Measurements from ENCODE around the gene OPTC. TPM values are rescaled to one million over a fixed set of nuclear protein-coding genes. Genes with fewer than 3 reads are reported as not detected.

Gene OPTC
- total and polyA plus RNA-seq, 12 donors: 0.07 TPM; not detected in 11

DNA sequence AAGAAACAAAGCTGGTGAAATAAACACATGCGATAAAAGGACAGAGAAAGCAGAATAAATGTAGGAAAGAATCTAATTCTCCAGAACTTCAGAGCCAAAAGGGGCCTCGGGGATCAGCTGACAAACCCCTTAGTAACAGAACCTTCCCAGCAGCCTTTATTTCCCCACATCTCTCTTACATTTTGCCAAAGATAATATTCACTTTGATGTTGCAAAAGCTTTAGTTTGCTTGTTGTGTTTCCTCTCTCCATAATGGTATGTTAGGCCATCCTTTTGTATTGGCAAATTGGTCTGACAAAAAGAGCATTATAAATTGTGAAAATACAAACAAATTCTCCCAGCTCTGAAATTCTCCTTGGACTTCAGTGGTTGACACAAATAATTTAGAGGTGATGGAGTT is 54.9 kb downstream of the OPTC start:
- DNase-seq: no peak
- no peaks in the 10 kb centered on the region for H3K27me3 ChIP-seq
- intact Hi-C loops (cut with DNase I): no loop called here
- TF ChIP-seq POLR2A (IDR thresholded peaks at IDR 0.05) (no peak), CTCF (IDR thresholded peaks at IDR 0.05) (no peak)
- no peaks in the 10 kb centered on the region for H3K36me3 ChIP-seq (replicated peaks in 1 of 2)
- WGBS, 4 donors: 71 to 80% (median 74%) methylated on average over 2 of the region's 2 CpGs
- H3K9me3 ChIP-seq (replicated peaks in 1 of 3): no peaks in the 10 kb centered on the region
- no peaks in the 10 kb centered on the region for H3K4me1 ChIP-seq (replicated peaks in 1 of 2)
- H3K27ac ChIP-seq: no peak overlapping the region
- H3K4me3 ChIP-seq: no peak overlapping the region

DNA sequence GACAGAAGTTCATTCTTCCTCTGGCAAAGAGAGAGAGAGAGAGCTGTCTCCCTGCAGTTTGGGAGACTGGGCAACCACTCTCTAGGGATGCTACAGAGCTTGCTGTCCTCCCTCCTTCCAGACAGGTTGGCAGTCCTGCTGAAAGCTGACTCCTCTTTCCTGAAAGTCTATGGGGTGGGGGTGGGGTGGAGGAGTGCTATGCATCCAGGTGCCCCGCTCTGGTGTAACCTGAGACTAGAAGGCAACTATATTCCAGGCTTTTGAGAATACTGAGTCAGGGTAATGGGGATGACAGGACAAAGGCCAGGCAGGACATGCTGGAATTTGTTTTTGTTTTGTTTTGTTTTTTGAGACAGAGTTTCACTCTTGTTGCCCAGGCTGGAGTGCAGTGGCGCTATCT is 55.4 kb downstream of the OPTC start:
- intact Hi-C loops (cut with DNase I): no loop called here
- H3K27me3 ChIP-seq: no peaks in the 10 kb centered on the region
- no peak for DNase-seq
- WGBS, 4 donors: 83 to 97% (median 95%) methylated on average over 2 of the region's 2 CpGs
- no peaks in the 10 kb centered on the region for H3K9me3 ChIP-seq (replicated peaks in 1 of 3)
- H3K27ac ChIP-seq: no peak overlapping the region
- no peaks in the 10 kb centered on the region for H3K4me1 ChIP-seq (replicated peaks in 1 of 2)
- no peaks in the 10 kb centered on the region for H3K36me3 ChIP-seq (replicated peaks in 1 of 2)
- TF ChIP-seq CTCF (IDR thresholded peaks at IDR 0.05) (no peak), POLR2A (IDR thresholded peaks at IDR 0.05) (no peak)
- H3K4me3 ChIP-seq: no peak overlapping the region

GRCh38 chr1:203550846-203551245 is 56.9 kb downstream of the OPTC start:
- intact Hi-C loops (cut with DNase I): no loop called here
- Histone ChIP-seq H3K36me3 (replicated peaks in 1 of 2) (no peaks in the 10 kb centered on the region), H3K27me3 (no peaks in the 10 kb centered on the region), H3K9me3 (replicated peaks in 1 of 3) (no peaks in the 10 kb centered on the region), H3K27ac (no peak overlapping the region), H3K4me1 (replicated peaks in 1 of 2) (peaks cover 0 to 5% of the 10 kb centered on the region in 2 donors), H3K4me3 (no peak overlapping the region)
- 96 to 100% (median 99%) methylated on average over 1 of the region's 1 CpG for WGBS, 4 donors
- TF ChIP-seq CTCF (IDR thresholded peaks at IDR 0.05) (no peak), POLR2A (IDR thresholded peaks at IDR 0.05) (no peak)
- no peak for DNase-seq

DNA sequence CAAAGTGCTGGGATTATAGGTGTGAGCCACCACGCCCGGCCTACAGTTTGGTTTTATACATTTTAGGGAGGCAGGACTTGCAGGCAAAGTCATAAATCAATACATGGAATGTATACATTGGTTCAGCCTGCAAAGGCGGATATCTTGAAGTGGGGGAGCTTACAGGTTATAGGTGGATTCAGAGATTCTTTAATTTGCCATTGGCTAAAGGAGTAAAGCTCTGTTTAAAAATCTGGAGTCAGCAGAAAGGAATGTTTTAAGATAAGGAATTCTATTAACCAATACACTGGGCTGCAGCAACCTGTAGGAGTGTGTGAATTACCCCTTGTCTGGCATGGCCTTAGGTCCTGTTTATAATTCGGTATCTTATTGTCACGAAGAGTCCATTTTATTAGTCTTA is 57.6 kb downstream of the OPTC start:
- H3K27ac ChIP-seq: no peak overlapping the region
- no peaks in the 10 kb centered on the region for H3K9me3 ChIP-seq (replicated peaks in 1 of 3)
- no peaks in the 10 kb centered on the region for H3K36me3 ChIP-seq (replicated peaks in 1 of 2)
- H3K4me3 ChIP-seq: no peak overlapping the region
- H3K27me3 ChIP-seq: no peaks in the 10 kb centered on the region
- 75 to 88% (median 82%) methylated on average over 5 of the region's 5 CpGs for WGBS, 4 donors
- peak in 1 of 7 donors; percentile 27 for DNase-seq
- H3K4me1 ChIP-seq (replicated peaks in 1 of 2): peaks cover 0 to 7% of the 10 kb centered on the region in 2 donors
- TF ChIP-seq POLR2A (IDR thresholded peaks at IDR 0.05) (no peak), CTCF (IDR thresholded peaks at IDR 0.05) (no peak)
- intact Hi-C loops (cut with DNase I): no loop called here
